SJCRH30 (cell line): Measurements from ENCODE around the gene GBA3. TPM values are rescaled to one million over a fixed set of nuclear protein-coding genes. Genes with fewer than 3 reads are reported as not detected.

ENCODE experiments used
- DNase-seq, 2 experiments: peaks; one replicate each; pipeline ENCODE4 v3.0.0-alpha.2; 2015 to 2020
- H3K27ac ChIP-seq: fragments of 250-450 bp; sonication (Bioruptor Pico); 2 replicates; pipeline ENCODE4 v1.5.1; 2020; ENCODE audit warnings: mild to moderate bottlenecking, moderate library complexity
- H3K27me3 ChIP-seq: fragments of 250-450 bp; sonication (Bioruptor Pico); 2 replicates; pipeline ENCODE4 v1.5.1; 2020; ENCODE audit warnings: mild to moderate bottlenecking, moderate library complexity
- H3K36me3 ChIP-seq: fragments of 250-450 bp; sonication (Bioruptor Pico); 2 replicates; pipeline ENCODE4 v1.5.1; 2020; ENCODE audit warnings: mild to moderate bottlenecking, moderate library complexity
- H3K4me1 ChIP-seq: fragments of 250-450 bp; sonication (Bioruptor Pico); 2 replicates; pipeline ENCODE4 v1.5.1; 2020; ENCODE audit warnings: mild to moderate bottlenecking, moderate library complexity
- H3K4me3 ChIP-seq: fragments of 250-450 bp; sonication (Bioruptor Pico); 2 replicates; pipeline ENCODE4 v1.5.1; 2020; ENCODE audit warnings: mild to moderate bottlenecking, moderate library complexity
- H3K9me3 ChIP-seq: fragments of 250-450 bp; sonication (Bioruptor Pico); replicated peaks from 2 replicates; pipeline ENCODE4 v1.5.1; 2020; ENCODE audit warnings: mild to moderate bottlenecking, moderate library complexity
- total RNA-seq: library from RNA; depleted of rRNA; stranded (reverse); fragments of >200 nt; shearing (Covaris generic); gene quantifications from 2 replicates; pipeline ENCODE4 v1.2.3, GENCODE V29; 2014

Gene GBA3
- total RNA-seq, 1 experiment from 2014 or later = not detected

GRCh38 chr4:22721204-22721603 lies 28.5 kb downstream of the GBA3 start:
- Histone ChIP-seq H3K36me3 (no peaks in the 10 kb centered on the region), H3K27me3 (no peaks in the 10 kb centered on the region), H3K27ac (no peak overlapping the region), H3K9me3 (no peaks in the 10 kb centered on the region), H3K4me3 (no peak overlapping the region), H3K4me1 (no peaks in the 10 kb centered on the region)
- no peak for DNase-seq

DNA sequence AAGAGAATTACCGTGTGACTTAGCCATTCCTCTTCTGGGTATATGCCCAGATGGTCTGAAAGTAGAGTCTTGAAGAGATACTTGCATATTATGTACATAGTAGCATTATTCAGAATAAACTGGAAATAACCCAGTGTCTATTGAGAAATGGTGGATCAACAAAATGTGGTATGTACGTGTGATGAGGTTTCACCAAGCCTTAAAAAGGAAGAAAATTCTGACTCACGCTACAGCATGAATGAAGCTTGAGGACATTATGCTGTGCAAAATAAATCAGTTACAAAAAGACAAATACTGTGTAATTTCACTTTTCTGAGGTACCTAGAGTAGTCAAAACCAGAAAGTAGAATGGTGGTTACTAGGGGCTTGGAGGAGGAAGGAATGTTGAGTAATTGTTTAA lies 37.3 kb downstream of the GBA3 start:
- Histone ChIP-seq H3K27ac (no peak overlapping the region), H3K9me3 (no peaks in the 10 kb centered on the region)

DNA sequence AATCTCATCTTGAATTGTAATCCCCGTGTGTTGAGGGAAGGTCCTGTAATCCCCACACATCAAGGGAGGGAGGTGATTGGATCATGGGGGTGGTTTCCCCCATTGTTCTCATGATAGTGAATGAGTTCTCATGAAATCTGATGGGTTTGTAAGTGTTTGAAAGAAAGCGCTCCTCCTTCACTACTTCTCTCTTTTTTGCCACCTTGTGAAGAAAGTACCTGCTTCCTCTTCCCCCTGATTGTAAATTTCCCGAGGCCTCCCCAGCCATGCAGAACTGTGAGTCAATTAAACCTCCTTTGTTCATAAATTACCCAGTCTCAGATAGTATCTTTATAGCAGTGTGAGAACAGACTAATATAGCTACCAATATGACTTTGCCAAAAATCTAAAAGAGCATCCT lies 41.1 kb downstream of the GBA3 start:
- no peak for DNase-seq
- Histone ChIP-seq H3K9me3 (no peaks in the 10 kb centered on the region), H3K27me3 (no peaks in the 10 kb centered on the region), H3K27ac (no peak overlapping the region), H3K4me3 (no peak overlapping the region), H3K36me3 (no peaks in the 10 kb centered on the region), H3K4me1 (no peaks in the 10 kb centered on the region)

More for the DNA sequence above, 37.3 kb downstream of the GBA3 start:
- Histone ChIP-seq H3K4me3 (no peak overlapping the region), H3K4me1 (no peaks in the 10 kb centered on the region), H3K36me3 (no peaks in the 10 kb centered on the region), H3K27me3 (no peaks in the 10 kb centered on the region)
- no peak for DNase-seq

DNA sequence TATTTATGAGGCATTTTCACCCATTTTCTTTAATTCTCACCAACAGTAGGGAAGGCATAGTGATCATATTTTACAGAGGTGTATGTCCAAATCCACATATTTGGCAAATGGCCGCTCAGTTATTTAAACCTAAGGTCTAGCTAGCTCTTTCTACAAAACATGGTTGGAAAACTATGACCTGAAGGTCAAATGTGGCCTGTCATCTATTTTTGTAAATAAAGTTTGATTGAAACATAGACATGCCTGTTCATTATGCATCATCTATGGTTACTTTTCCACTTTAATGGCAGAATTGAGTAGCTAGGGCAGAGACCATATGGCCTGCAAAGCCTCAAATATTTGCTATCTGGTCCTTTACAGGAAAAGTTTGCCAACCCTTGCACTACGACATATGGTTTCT lies 44.2 kb downstream of the GBA3 start:
- no peaks in the 10 kb centered on the region for H3K27me3 ChIP-seq
- no peak for DNase-seq
- no peaks in the 10 kb centered on the region for H3K9me3 ChIP-seq

DNA sequence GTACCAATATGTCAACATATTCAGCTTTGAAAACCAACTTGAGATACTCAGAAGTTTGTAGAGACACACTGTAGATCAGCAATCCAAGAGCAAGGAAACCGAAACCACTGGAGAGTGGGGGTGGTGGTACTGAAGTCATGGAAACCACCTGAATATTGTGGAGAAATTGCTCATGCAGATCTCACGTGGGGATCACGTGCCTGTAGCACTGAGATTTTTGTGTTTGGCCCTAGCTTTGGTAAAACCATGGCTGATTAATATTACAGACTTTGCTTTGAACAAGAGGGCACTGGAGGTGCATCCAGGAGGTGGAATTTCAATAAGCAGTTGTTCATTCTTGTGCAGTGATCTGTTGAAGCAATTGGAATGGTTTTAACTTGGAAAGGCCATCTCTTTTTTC lies 47.2 kb downstream of the GBA3 start:
- no peak for DNase-seq
- Histone ChIP-seq H3K27ac (no peak overlapping the region), H3K4me3 (no peak overlapping the region), H3K27me3 (no peaks in the 10 kb centered on the region), H3K4me1 (no peaks in the 10 kb centered on the region), H3K9me3 (no peaks in the 10 kb centered on the region), H3K36me3 (no peaks in the 10 kb centered on the region)

More for the DNA sequence above, 44.2 kb downstream of the GBA3 start:
- no peaks in the 10 kb centered on the region for H3K36me3 ChIP-seq
- H3K4me1 ChIP-seq = no peaks in the 10 kb centered on the region
- H3K27ac ChIP-seq = no peak overlapping the region
- no peak overlapping the region for H3K4me3 ChIP-seq

- no peak for DNase-seq
- no peak overlapping the region for H3K27ac ChIP-seq
- H3K4me1 ChIP-seq = no peaks in the 10 kb centered on the region
- no peak overlapping the region for H3K4me3 ChIP-seq
- H3K27me3 ChIP-seq = no peaks in the 10 kb centered on the region
- no peaks in the 10 kb centered on the region for H3K9me3 ChIP-seq
- no peaks in the 10 kb centered on the region for H3K36me3 ChIP-seq
These were observed 49.0 kb downstream of the GBA3 start for GRCh38 chr4:22741744-22742143.

DNA sequence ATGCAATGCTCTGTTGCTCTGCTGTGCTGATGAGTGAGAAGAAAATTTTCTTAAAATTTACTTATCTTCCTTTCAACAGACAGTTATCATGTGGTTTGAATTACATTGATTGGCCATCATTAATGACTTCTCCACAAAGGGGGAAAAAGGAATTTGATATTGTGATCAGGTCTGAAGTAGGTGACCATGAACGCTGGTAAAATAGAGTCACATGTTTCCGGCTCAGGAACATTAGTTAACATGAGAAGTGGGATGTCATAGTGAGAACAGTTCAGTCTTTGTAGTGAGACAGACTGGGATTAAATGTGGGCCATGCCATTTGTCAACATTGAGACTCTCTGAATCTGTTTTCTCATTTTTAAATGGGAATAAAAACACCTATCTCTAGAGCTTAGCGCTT lies 50.6 kb downstream of the GBA3 start:
- Histone ChIP-seq H3K27ac (no peak overlapping the region), H3K4me3 (no peak overlapping the region), H3K4me1 (no peaks in the 10 kb centered on the region), H3K27me3 (no peaks in the 10 kb centered on the region; the same call in 1 of the 2 replicates), H3K36me3 (no peaks in the 10 kb centered on the region), H3K9me3 (no peaks in the 10 kb centered on the region)
- DNase-seq = no peak

DNA sequence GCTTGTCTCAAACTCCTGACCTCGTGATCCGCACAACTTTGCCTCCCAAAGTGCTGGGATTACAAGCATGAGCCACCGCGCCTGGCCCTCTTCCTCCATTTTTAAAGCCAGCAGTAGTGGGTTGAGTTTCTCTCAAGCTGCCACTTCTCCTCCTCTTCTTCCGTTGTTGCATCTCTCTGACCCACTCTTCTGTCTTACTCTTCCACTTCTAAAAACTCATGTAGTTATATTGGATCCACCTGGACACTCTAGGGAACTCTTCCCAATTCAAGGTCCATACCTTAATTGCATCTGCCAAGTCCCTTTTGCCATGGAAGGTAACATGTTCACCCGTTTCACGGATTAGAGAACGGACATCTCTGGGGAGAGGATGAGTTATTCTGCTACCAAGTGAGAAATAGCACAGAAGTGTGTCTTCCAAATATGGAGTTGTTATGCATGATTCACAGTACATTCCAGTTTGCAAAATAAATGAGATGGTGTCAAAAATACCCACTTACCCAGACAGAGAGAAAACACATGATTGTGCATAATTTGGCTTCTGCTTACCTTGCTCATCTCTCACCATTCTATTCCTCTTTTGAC lies 51.8 kb downstream of the GBA3 start:
- Histone ChIP-seq H3K27me3 (no peaks in the 10 kb centered on the region; the same call in 1 of the 2 replicates), H3K27ac (no peak overlapping the region), H3K4me3 (no peak overlapping the region), H3K36me3 (no peaks in the 10 kb centered on the region), H3K9me3 (no peaks in the 10 kb centered on the region), H3K4me1 (no peaks in the 10 kb centered on the region)
- DNase-seq = no peak

GRCh38 chr4:22745234-22745633 lies 52.5 kb downstream of the GBA3 start:
- Histone ChIP-seq H3K27me3 (no peaks in the 10 kb centered on the region; the same call in 1 of the 2 replicates), H3K36me3 (no peaks in the 10 kb centered on the region)

GRCh38 chr4:22754116-22754515 lies 61.4 kb downstream of the GBA3 start:
- H3K27ac ChIP-seq = no peak overlapping the region
- H3K4me3 ChIP-seq = no peak overlapping the region
- H3K36me3 ChIP-seq = no peaks in the 10 kb centered on the region
- no peaks in the 10 kb centered on the region for H3K27me3 ChIP-seq
- DNase-seq = no peak
- H3K4me1 ChIP-seq = no peaks in the 10 kb centered on the region
- no peaks in the 10 kb centered on the region for H3K9me3 ChIP-seq

More at GRCh38 chr4:22745234-22745633, 52.5 kb downstream of the GBA3 start:
- Histone ChIP-seq H3K4me1 (no peaks in the 10 kb centered on the region), H3K9me3 (no peaks in the 10 kb centered on the region), H3K4me3 (no peak overlapping the region), H3K27ac (no peak overlapping the region)
- DNase-seq = no peak

DNA sequence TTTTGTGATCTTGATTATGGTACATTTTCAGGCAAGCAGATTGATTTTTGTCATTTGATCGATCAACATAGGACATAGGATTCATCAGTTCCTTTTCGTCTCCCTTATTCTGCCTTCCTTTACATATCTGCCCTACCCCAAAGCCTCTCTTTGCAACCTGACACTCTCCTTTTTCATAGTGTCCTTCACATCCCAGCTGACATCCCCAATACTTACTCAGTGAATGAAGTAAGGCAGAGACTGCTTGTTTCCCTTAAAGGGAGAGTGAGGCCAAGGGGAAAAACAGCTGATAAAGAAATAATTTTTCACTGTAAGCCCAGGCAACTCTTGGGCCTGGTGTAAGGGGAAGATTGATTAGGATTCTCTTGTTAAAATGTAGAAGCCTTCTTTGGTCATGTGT lies 69.8 kb downstream of the GBA3 start:
- Histone ChIP-seq H3K9me3 (no peaks in the 10 kb centered on the region), H3K36me3 (no peaks in the 10 kb centered on the region), H3K4me1 (no peaks in the 10 kb centered on the region), H3K27me3 (no peaks in the 10 kb centered on the region), H3K27ac (no peak overlapping the region), H3K4me3 (no peak overlapping the region)
- no peak for DNase-seq

GRCh38 chr4:22764183-22764582 lies 71.4 kb downstream of the GBA3 start:
- Histone ChIP-seq H3K4me3 (no peak overlapping the region), H3K36me3 (no peaks in the 10 kb centered on the region), H3K9me3 (no peaks in the 10 kb centered on the region), H3K4me1 (no peaks in the 10 kb centered on the region), H3K27ac (no peak overlapping the region), H3K27me3 (no peaks in the 10 kb centered on the region)
- no peak for DNase-seq

GRCh38 chr4:22766068-22766467 lies 73.3 kb downstream of the GBA3 start:
- Histone ChIP-seq H3K4me3 (no peak overlapping the region), H3K9me3 (no peaks in the 10 kb centered on the region), H3K27ac (no peak overlapping the region), H3K27me3 (0 out of 2 replicates have a peak, but pooled peaks cover 3% of the 10 kb centered on the region), H3K36me3 (no peaks in the 10 kb centered on the region), H3K4me1 (no peaks in the 10 kb centered on the region)
- no peak for DNase-seq

- no peaks in the 10 kb centered on the region; the same call in 1 of the 2 replicates for H3K36me3 ChIP-seq
- H3K27me3 ChIP-seq = no peaks in the 10 kb centered on the region
- H3K27ac ChIP-seq = no peak overlapping the region
- no peaks in the 10 kb centered on the region for H3K9me3 ChIP-seq
- peak in 1 of 2 experiments; percentile 2 for DNase-seq
- no peak overlapping the region for H3K4me3 ChIP-seq
- H3K4me1 ChIP-seq = no peaks in the 10 kb centered on the region
These were observed 85.9 kb downstream of the GBA3 start for GRCh38 chr4:22778547-22779163.

DNA sequence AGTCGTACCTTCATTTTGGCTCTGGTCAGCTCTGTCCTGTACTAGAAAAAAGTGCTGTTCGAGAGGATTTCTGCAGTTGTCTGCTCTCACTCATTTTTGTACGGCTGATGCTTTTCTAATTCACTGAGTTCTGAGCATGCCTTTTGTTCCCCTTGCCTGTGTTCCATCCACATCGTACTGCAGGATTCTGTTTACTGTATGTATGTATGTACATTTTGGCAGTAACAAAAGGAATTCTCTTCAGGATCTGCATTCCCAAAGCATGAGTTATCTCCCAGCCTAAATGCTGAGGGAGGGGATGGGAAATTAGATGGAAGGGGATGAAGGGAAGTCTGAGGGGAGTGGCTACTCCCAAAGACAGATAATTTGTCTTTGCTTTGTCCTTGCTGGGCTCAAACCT lies 87.6 kb downstream of the GBA3 start:
- no peaks in the 10 kb centered on the region for H3K9me3 ChIP-seq
- no peak for DNase-seq
- H3K27me3 ChIP-seq = no peaks in the 10 kb centered on the region
- H3K27ac ChIP-seq = no peak overlapping the region
- H3K36me3 ChIP-seq = no peaks in the 10 kb centered on the region; the same call in 1 of the 2 replicates
- no peaks in the 10 kb centered on the region for H3K4me1 ChIP-seq
- H3K4me3 ChIP-seq = no peak overlapping the region

- Histone ChIP-seq H3K27ac (no peak overlapping the region), H3K27me3 (no peaks in the 10 kb centered on the region)
These were observed 88.1 kb downstream of the GBA3 start for GRCh38 chr4:22780797-22781196.

More at GRCh38 chr4:22780797-22781196, 88.1 kb downstream of the GBA3 start:
- H3K4me1 ChIP-seq = no peaks in the 10 kb centered on the region
- no peak overlapping the region for H3K4me3 ChIP-seq
- no peaks in the 10 kb centered on the region; the same call in 1 of the 2 replicates for H3K36me3 ChIP-seq
- no peaks in the 10 kb centered on the region for H3K9me3 ChIP-seq
- DNase-seq = no peak
